ELR (cell line): ENCODE results near the gene CORO2B.

Experiments used
- DNase-seq: peaks from one replicate; pipeline ENCODE4 v3.0.0-alpha.2; 2015; ENCODE audit warnings: low read depth

CORO2B gene

GRCh38 chr15:68572921-68573320 lies 5.9 kb upstream of the CORO2B start:
- DNase-seq = no peak

- DNase-seq = no peak
These were observed 4.7 kb upstream of the CORO2B start for GRCh38 chr15:68574046-68574445.

- DNase-seq = no peak
These were observed 4.2 kb upstream of the CORO2B start for GRCh38 chr15:68574629-68575028.

- no peak for DNase-seq
These were observed 2.4 kb upstream of the CORO2B start for GRCh38 chr15:68576235-68576892.

- DNase-seq = peak; percentile 80
These were observed 416 bp upstream of the CORO2B start for GRCh38 chr15:68578175-68578979.

- DNase-seq = no peak
These were observed 1.5 kb downstream of the CORO2B start for GRCh38 chr15:68580026-68580882.

GRCh38 chr15:68580883-68581155 lies 2.0 kb downstream of the CORO2B start:
- no peak for DNase-seq

- DNase-seq = peak; percentile 39
These were observed 2.9 kb downstream of the CORO2B start for GRCh38 chr15:68581725-68582124.

GRCh38 chr15:68582236-68582635 lies 3.4 kb downstream of the CORO2B start:
- DNase-seq = no peak

- DNase-seq = no peak
These were observed 4.1 kb downstream of the CORO2B start for GRCh38 chr15:68582864-68583263.

GRCh38 chr15:68583321-68583720 lies 4.5 kb downstream of the CORO2B start:
- no peak for DNase-seq

GRCh38 chr15:68583936-68584755 lies 5.4 kb downstream of the CORO2B start:
- no peak for DNase-seq

- no peak for DNase-seq
These were observed 6.2 kb downstream of the CORO2B start for GRCh38 chr15:68584756-68585573.

- DNase-seq = no peak
These were observed 6.9 kb downstream of the CORO2B start for GRCh38 chr15:68585574-68586273.

GRCh38 chr15:68586274-68586961 lies 7.6 kb downstream of the CORO2B start:
- peak; percentile 98 for DNase-seq

- DNase-seq = no peak
These were observed 9.1 kb downstream of the CORO2B start for GRCh38 chr15:68587769-68588385.

- no peak for DNase-seq
These were observed 10.3 kb downstream of the CORO2B start for GRCh38 chr15:68589053-68589452.

GRCh38 chr15:68589783-68590710 lies 11.3 kb downstream of the CORO2B start:
- no peak for DNase-seq
